ENCODE data around the gene COL9A3.

COL9A3 gene

DNA sequence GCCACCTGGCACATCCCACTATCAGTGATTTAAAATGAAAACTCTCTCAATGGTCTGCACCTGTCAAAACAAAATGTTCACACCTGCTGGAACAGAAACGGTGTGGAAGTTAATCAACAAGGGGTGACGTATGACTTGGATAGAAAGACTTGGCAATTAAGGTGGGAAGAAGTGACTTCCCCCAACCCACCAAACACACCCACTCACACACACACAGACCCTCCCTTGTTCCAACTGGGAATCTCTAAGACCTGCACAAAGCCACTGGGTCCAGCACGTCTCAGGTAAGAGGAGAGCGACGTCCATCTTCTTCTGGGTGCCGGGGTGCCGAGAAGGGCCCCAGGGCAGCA is 69.8 kb downstream of the COL9A3 start:
- intact Hi-C loops (cut with DNase I) = no loop called here
- peak in 1 of 10 donors; percentile 57 for DNase-seq

DNA sequence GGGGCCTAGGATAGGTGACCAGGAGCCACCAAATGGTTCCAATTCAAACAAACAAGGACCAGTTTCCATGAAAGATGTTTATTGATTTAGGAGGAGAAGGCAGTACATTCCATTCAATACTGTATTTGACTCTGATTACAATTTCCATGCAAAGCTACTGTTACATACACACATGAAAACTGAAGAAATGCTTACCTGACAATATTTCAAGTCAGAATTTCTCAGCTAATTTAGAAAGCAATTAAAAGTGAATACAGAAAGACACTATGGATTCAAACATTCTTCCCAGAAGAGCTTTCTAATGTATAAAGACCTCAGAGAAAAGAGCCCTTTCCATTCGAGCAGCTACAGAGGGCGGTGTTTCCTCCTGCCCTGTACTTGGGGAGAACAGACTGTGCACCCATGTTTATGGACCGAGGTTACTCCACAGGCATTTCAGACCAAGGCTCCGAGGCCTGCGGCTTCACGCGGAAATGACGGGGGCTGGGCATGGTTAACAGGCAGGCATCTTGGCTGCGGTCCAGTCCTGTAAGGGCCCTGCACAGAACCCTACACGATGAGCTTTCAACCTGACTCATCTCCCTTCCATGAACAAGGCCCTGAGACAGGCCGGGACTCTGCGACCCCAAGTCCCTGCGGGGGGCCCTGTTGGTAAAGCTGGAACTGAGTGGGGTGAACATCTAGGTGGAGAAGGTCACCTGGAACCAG is 70.5 kb downstream of the COL9A3 start:
- DNase-seq = peak in 2 of 10 donors; percentile 70 to 75
- intact Hi-C loops (cut with DNase I) = no loop called here

DNA sequence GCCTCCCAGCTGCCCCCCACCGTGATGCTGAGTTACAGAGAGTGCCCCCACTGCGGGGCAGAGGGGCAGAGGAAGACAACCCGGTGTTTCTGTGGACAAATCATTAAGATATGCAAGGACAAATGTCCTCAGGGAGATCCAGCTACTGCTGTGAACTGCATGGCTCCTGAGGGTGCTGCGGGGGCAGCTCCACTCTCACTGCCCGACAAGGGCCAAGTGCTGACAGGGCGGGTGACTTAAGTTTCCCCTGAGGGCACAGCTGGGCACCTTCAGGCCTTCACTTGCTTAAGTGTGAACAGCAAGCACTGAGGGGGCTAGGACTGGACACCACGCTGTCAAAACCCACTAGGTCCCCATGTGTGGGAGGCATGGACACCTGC is 71.0 kb downstream of the COL9A3 start:
- DNase-seq = peak in 2 of 10 donors; percentile 37 to 39
- intact Hi-C loops (cut with DNase I) = no loop called here

DNA sequence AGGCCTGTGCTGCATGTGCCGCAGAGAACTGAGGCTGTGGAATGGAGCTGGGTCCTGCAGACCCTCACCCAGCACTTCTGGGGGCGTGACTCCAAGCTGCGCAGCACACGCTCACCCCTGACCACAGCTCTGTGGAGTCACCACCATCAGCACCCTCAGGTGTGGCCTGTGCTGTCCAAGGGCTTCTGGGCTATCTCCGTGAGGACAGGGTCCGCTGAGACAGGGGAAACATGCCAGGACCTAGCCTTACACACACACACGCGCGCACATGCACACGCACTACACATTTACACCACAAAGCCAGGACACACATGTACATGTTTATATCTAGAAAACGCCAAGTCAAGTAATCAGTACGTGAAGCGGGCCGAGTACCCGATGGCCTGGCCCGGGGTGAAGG is 71.6 kb downstream of the COL9A3 start:
- DNase-seq = peak in 3 of 10 donors; percentile 33 to 55 (median 49)
- intact Hi-C loops (cut with DNase I) = no loop called here

DNA sequence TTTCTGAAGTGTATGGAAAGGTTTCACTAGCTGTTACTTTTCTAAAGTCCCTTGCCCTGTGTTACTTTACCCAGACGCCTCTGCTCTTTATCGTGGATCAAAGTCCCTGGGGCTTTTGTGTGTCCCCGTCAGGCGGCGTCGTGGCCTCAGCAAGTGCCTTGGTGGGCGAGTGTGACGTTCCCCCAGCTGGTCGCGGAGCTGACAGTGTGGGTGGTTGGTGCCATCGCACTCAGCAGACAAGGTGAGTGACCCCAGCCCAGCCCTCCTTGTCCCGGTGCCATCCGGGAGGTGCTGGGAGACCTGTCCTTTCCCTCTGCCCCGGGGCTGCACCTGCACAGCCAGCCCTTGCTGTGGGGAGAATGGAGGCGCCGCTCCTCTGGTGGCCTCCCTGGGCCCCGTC is 72.1 kb downstream of the COL9A3 start:
- DNase-seq = peak in 3 of 10 donors; percentile 55 to 77 (median 61)
- intact Hi-C loops (cut with DNase I) = no loop called here

DNA sequence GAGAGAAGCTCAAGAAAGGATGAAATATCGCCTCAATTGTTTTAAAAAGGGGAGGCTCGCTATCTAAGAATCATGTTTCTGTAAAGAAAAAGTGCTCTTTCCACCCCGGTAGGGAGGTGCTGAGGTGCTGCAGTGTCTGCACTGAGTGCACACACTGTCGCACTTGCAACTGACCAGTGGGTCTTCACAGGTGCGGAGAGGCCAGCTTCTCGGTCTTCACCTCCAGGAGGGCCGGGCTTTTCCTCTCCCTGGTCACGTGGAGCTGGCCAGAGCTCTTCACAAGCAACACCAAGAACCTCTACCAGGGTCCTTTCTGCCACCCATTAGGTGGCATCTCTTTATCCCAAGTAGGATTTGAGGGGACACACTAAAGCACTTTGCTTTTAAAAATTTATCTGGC is 72.6 kb downstream of the COL9A3 start:
- intact Hi-C loops (cut with DNase I) = no loop called here
- peak in 2 of 10 donors; percentile 12 to 24 for DNase-seq

DNA sequence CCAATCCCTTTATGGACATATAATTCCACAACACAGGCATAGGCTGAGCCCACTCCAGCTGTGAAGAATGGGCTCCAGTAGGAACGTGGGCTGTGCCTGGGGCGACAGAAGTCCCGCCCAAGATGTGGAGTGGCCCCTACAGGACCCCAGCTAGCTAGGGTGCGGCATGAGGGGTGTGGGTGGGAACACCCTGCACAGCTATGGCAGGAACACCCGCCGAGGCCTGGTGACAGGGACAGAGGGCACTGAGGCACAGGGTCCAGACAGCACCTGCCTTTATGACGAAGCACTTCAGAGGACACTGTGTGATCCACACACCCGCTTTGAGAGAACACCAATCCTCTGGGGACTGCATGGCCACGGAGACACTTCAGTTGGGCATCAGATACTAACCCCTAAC is 73.0 kb downstream of the COL9A3 start:
- peak in 2 of 10 donors; percentile 52 to 69 for DNase-seq
- intact Hi-C loops (cut with DNase I) = no loop called here

DNA sequence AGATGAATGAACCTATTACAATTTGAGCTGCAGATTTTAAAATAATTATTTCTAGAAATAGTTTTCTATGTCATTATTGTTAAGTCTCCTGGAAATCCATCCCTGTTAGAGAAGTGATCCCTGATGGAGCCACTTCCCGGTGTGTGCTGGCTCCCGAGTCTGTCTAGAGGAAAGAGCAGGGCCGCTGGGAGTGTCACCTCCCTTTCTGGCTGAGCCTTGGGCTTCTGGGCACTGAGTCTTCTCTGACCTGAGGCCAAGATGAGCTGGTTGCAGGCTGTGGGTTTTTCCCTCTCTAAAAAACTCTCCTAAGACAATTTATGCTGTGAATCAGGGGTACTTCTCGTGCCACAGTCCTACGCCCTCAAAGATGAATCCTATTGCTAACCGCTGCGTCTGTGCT is 73.6 kb downstream of the COL9A3 start:
- intact Hi-C loops (cut with DNase I) = no loop called here
- DNase-seq = peak in 2 of 10 donors; percentile 16 to 55

All from posterior cingulate gyrus (tissue), 11 donors.